Esophagus muscularis mucosa (tissue), 4 donors: ENCODE results near the gene GBF1.

Experiments used
- CTCF ChIP-seq, 3 experiments: fragments of 200-600 bp in 2 of 3; fragments of 450-650 bp in 1 of 3; sonication (generic) in 2 of 3; IDR thresholded peaks; one replicate each; pipeline ENCODE4 v1.5.1; 2017 to 2019; ENCODE audit warnings: antibody characterized with exemption in 3 of 3, mild to moderate bottlenecking in 2 of 3, moderate library complexity in 1 of 3
- EP300 ChIP-seq: sonication (generic); formaldehyde crosslinking; IDR thresholded peaks from one replicate; pipeline ENCODE4 v1.6.1; 2017; ENCODE audit warnings: antibody characterized with exemption
- POLR2A ChIP-seq: fragments of 450-650 bp; IDR thresholded peaks from one replicate; pipeline ENCODE4 v1.6.1; 2017; ENCODE audit warnings: antibody characterized with exemption, moderate library complexity, mild to moderate bottlenecking, low read depth
- POLR2AphosphoS5 ChIP-seq, 2 donors: sonication (generic); formaldehyde crosslinking; IDR thresholded peaks; one replicate each; pipeline ENCODE4 v1.6.1; 2017; ENCODE audit warnings: antibody characterized with exemption in 2 of 2

GRCh38 chr10:102268375-102268888 is 23.1 kb downstream of the GBF1 start:
- no peak for TF ChIP-seq CTCF (IDR thresholded peaks at IDR 0.05)
- no peak for TF ChIP-seq POLR2AphosphoS5 (IDR thresholded peaks at IDR 0.05)
- TF ChIP-seq POLR2A = no peak
- TF ChIP-seq EP300 = no peak
